ENCODE measurements around the gene CELSR1. TPM values are rescaled to one million over a fixed set of nuclear protein-coding genes. Genes with fewer than 3 reads are reported as not detected.

Gene CELSR1
- total RNA-seq, 1 experiment from 2014 or later, result 19.6 TPM

- DNase-seq (ENCODE audit: low spot score), result no peak
These were observed 174.4 kb downstream of the CELSR1 start for GRCh38 chr22:46362934-46363515.

DNA sequence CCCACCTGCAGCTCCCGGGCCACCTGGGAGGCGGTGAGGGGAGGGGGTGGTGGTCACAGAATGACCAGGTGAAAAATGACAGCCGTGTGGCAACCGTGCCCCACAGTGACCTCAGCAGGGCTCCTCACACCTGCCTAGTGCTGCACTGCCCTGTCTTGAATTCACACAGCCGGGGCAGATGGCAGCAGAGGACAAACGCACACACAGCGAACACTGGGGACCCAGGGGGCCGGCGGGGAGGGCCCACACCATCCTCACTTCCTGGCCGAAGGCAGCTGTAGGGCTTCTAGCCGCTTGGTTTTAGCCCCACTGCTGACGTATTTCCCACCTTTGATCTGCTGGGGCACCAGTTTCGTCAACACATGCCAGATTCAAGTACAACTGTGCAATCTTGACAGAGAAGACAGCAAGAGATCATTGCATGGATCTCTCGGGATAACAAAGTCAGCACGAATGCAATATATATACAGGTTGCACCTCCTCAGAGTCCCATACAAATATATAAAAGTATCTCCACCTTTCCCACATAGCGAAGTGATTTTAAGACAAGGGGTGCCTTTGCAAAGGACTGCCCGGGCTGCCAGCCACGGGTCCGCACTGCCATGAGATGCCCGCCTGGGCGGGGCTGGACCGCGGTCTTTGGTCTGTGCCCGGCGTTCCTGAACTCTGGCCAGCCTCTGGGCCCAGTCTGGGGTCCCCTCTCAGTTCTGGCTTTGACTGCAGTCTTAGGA is 175.1 kb downstream of the CELSR1 start:
- no peak for DNase-seq (ENCODE audit: low spot score)

- DNase-seq (ENCODE audit: low spot score), result no peak
These were observed 175.6 kb downstream of the CELSR1 start for GRCh38 chr22:46361826-46362202.

DNA sequence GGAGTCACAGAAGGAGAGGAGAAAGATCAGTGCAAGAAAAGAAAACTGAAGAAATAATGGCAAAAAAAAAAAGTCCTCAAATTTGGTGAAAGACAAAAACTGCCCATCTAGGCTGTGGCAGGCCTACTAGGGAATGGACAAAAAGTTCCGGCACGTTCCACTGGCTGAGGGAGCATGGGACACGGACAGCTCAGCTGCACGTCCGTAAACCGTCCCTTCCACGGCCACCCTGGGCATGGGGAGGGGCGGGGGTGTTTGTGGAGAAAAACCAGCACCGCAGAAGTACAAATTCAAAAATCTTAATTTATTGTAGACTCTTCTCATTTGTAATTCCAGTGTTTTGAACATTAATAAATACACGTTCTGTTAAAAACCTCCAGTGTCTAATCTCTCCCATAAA is 176.5 kb downstream of the CELSR1 start:
- DNase-seq (ENCODE audit: low spot score), result no peak

DNA sequence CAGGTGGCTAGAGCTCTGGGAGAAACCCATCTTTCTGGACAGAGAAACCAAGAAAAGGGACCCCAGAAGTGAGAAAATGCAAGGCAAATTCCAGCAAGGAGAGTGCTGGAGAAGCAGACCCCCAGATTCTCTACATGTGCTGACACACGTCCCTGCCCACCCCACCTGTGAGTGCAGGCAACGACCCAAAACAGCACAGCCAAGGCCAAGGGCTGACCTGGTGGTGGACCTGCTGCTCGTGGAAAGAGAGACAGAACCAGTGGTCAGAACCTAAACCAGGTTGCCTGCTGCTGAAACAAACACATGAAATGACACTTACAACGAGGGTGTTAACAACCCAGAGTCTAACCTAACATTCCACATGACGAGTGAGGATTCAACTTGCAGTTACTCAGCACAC is 177.3 kb downstream of the CELSR1 start:
- DNase-seq (ENCODE audit: low spot score), result no peak

GRCh38 chr22:46359362-46359761 is 178.1 kb downstream of the CELSR1 start:
- no peak for DNase-seq (ENCODE audit: low spot score)

- DNase-seq (ENCODE audit: low spot score), result no peak
These were observed 178.7 kb downstream of the CELSR1 start for GRCh38 chr22:46358766-46359165.

- no peak for DNase-seq (ENCODE audit: low spot score)
These were observed 179.5 kb downstream of the CELSR1 start for GRCh38 chr22:46357711-46358520.

DNA sequence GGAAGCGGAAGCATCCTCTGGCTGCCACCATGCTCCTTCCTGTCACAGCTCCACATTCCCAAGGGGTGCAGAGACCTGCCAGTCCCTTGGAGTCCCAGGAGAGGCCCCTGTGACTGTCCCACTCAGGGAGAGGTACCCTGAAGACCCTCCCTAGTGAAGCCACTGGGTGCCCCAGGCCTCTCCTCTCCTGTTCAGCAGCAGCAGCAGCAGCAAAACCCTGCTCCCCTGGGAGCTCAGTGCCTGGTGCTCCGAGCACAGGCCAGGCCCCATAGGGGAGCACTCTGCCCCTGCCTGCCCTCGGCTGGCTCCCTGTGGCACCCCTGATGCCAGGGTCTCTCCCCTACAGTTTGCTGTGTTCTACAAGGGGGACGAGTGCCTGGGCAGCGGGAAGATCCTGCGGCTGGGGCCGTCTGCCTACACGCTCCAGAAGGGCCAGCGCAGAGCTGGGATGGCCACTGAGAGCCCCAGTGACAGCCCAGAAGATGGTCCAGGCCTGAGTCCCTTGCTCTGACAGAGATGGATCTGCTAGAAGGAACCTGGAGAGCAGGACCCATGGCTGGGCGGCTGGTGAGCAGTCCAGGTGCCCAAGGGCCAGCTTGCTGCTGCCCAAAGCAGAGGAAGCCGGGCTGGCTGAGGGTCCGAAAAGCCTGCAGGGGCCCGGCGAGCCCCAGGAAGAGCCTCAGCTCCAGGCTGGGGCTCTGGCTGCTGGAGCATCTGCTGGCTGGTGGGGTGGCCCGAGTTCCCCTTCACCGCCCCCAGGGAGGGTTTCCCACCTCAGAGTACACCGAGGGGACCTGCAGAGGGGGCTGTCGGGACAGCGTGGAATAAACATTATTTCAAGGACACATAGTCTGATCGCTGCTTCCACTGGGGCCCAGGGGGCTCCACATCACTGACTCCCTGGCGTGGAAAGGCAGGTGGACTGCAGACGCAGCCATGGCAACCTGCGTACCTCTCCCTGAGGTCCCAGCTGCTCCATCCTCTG is 180.6 kb downstream of the CELSR1 start:
- no peak for DNase-seq (ENCODE audit: low spot score)

DNA sequence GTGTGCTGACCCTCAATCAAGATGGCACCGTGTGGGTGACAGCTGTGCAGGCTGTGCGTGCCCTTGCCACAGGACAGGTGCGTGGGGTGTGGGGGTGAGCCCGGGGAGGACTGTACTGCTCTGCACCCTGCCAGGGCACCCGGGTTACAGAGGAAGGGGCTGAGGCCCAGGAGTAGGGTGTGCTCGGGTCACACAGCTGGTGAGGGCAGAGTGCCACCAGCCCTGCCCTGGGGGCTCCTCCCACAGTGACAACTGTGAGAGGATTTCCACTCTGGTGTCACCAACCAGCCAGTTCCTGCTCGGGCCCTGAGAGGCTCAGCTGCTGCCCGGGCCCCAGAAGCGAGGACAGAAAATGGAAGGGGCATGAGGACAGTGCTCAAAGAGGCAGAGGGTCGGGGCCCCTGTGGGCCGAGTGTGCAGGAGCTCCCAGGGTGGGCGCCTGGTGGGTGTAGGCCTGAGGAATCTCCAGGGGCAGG is 181.4 kb downstream of the CELSR1 start:
- no peak for DNase-seq (ENCODE audit: low spot score)

- DNase-seq (ENCODE audit: low spot score), result peak; percentile 39
These were observed 181.9 kb downstream of the CELSR1 start for GRCh38 chr22:46355369-46355995.

GRCh38 chr22:46354993-46355305 is 182.5 kb downstream of the CELSR1 start:
- DNase-seq (ENCODE audit: low spot score), result no peak

DNA sequence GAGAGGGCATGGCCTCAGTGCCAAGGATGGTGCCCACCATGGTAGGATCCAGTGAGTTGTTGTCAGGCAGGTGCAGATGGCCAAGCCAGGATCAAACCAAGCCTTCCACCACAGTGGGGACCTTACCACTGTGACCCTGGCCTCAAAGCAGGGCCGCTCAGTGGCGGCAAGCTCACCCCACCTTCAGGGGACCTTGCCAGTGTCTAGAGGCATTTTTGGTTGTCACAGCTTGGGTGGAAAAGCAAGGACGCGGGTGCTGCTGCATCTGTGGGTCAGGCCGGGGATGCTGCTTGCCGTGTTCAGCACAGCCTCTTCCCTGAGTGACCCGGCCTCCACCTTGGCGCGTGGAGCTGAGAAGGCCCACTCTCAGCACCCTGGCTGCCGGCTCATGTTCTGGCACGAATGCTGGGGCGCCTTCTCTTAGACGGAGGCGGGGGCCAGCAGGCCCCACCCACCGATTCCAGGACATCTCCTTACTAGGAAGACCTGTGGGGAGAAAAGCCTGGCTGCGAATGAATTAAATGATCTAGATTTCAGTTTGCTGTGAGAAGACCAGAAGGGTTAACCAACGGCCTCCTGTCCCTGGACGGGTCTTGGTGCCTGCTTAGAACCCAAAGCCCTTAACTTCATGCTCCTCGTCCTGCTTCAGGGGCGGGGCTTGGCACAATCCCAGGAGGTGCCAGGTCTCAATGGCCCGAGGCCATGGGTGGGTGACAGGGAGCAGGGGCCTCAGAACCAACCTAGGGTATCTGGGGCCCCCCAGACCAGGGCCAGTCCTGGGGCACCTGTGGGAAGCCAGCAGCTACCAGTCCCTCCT is 183.0 kb downstream of the CELSR1 start:
- no peak for DNase-seq (ENCODE audit: low spot score)

DNA sequence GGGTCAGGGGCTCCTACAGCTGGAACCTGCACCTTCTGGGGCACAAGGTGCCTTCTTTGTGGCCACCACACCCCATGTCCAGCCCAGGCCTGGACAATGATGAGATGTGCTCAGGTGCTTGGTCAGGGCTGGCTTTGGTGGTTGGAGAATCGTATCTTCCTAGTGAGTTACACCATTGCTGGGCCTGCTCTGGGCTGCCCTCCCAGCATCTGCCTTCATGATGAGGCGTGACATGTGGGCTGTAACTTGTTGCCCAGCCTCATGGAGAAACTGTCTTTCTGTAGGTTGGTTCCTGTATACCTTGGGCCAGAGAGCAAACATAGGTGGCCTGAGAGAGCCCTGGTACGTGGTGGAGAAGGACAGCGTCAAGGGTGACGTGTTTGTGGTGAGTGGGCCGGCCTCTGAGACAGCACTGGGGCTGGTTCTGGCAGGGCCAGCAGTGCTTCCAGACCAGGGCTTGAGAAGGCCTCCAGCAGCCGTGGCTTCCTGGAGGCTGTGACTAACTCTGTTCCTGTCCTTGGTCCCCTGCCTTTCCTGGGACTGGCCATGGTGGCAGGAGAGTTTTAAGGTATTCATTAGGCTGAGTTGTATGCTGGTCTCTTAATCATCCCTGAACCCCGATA is 183.8 kb downstream of the CELSR1 start:
- no peak for DNase-seq (ENCODE audit: low spot score)

DNA sequence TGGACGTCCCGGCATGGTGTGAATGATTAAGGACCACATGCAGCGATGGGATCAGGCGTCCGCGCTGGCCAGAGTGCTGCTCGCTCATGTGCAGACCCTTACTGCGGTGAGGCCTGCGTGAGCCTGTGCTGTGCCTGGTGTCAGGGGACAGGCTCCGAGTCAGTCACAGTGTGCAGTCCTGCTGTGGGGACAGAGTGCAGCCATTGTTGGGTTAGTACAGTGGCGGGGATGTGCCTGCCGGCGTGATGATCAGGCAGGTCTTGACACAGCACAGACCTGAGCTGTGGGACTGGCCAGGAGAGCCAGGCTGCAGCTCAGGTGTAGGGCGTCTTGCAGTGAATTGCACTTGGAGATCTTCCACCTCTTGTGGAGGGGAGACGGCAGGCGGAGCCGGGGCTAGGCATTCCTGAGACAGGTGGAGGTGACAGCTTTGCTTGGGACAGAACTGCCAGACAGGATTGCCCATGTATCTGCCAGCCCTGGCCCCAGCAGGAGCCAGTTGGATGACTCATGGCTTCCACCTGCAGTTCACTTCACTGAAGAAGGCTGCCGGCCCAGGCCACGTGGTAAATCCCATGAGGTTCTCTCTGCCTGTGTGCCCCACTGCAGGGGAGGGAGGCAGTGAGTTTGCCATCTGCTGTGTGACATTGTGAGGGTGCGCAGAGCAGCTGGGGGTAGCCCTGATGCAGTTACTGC is 184.6 kb downstream of the CELSR1 start:
- DNase-seq (ENCODE audit: low spot score), result peak; percentile 79

- no peak for DNase-seq (ENCODE audit: low spot score)
These were observed 185.1 kb downstream of the CELSR1 start for GRCh38 chr22:46352276-46352675.

GRCh38 chr22:46351767-46352166 is 185.7 kb downstream of the CELSR1 start:
- no peak for DNase-seq (ENCODE audit: low spot score)

GRCh38 chr22:46351131-46351735 is 186.2 kb downstream of the CELSR1 start:
- DNase-seq (ENCODE audit: low spot score), result no peak

DNA sequence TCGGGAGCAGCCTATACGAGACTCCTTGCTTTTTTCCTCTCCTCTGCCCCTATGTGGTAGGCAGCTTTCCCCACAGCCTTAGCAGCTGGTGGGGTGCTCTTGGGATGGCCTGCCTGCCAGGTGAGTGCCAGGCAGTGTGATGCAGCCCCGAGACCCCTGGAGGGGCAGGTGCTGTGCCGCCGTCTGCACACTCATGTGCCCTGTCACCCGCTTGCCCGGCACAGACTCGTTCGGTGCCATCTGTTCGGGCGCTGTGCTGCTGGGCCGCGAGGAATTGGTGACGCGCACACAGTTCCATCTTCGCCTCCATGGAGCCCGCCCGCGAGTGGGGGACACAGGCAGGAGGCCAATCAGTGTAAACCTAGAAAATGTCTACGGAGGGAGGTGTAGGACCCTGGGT is 186.8 kb downstream of the CELSR1 start:
- no peak for DNase-seq (ENCODE audit: low spot score)

Measured in A172 (cell line).